HG03565 (cell line): ENCODE results near the gene GIGYF2.

Experiments
- ATAC-seq: cut with Tn5 transposase; IDR thresholded peaks from one replicate; pipeline ENCODE4 v1.9.1; 2021; ENCODE audit warnings: mild to moderate bottlenecking, moderate library complexity; ENCODE audit not compliant: unreplicated experiment

Gene GIGYF2

DNA sequence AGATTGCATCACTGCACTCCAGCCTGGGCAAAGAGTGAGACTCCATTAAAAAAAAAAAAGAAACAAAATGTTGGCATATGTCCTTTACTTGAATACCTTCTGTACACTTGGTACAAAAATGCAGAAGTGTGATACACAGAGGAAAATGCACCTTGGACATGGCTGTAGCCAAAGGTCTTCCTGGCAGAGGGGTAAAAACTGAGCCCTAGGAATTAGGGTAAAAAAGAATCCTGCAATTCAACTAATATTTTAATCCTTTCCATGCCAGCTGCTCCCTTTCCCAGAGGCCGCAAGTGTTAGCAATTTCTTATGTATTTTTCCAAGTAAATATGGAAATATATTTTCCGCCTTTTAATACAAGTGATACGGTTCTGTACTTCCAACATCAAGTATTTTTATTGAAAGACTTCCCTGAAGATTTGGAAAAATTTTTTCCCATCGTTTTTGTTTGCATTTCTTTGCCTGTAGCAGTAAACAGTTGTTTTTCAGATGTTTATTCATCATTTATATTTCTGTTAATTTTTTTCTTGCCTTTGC is 53.1 kb downstream of the GIGYF2 start:
- no peak for ATAC-seq

DNA sequence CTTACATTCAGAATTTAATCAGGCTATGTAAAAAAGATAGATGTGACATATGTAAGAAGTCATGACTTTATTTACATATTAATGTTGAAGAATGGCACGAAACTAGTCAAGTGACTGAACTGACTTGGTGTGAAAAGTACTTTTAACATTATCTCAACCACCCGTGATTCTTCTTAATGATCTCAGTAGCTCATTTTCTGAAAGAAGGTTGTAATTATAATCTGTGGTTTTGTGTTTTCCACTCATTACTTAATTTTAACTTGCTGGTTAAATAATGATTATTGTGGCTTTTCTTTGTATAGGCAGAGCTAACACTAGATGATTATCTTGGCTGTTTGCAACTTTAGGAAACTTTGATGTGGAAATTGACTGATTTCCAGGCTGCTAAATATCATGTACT is 60.8 kb downstream of the GIGYF2 start:
- ATAC-seq, result no peak

DNA sequence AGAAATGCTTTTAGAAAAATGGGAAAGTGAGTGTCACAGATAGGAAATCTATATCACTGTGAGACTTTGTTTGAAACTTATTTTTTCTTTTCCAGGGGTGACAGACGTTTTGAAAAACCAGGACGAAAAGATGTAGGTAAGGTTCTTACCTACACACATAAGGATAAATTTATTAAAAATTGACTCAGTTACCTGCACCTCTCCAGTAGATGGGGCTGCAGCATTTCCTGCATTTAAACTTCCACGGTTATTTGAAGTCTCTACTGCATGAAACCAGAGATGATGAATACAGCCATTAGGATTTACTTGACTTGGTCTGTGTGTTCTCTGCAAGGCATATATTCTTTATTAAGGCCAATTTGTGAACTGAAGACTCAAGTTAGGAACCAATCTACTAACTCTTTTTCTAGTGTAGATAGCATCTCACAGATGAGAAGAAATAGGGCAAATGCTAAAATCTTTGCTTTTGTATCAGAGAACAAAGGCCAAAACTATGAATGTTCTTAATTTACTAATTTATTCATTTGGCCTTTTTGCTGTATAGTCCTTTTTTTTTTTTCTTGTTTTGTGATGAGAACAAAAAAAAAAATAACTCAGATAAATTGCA is 64.3 kb downstream of the GIGYF2 start:
- ATAC-seq, result no peak

DNA sequence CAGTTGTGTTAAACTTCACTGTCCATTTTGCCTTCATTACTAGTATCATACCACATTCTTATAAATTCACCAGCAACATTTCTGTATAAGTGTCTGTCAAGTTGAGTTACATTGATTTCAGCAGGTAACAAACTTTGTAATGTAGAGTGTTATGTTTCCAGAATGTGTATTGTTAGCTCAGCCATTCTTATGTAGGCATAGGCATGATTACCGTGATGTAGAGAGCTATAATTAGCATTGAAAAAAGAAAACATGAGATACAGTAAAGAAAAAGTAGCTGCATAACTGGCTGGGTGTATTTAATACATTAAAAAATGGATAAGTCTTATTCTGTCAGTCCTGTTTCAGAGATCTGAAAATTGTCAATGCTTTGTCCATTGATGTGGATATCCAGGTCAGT is 70.7 kb downstream of the GIGYF2 start:
- ATAC-seq, result no peak

DNA sequence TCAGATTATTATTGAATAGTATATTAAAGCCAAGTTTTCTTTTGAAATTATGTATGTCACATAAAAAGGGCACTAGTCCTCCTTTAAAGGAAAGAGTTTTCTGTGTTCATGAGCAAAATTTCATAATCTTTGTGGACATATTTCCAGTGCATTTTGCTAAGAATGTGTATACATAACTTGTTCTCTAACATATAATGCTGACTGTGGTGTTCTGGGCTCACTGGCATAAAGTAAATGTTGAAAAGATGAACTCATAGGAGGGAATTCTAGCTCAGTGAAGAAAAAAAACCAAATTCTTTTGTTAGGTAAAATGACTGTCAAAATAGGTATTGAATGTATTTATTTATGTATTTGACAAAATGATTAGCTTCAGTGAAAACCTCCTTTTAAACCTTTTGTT is 73.1 kb downstream of the GIGYF2 start:
- ATAC-seq, result no peak

DNA sequence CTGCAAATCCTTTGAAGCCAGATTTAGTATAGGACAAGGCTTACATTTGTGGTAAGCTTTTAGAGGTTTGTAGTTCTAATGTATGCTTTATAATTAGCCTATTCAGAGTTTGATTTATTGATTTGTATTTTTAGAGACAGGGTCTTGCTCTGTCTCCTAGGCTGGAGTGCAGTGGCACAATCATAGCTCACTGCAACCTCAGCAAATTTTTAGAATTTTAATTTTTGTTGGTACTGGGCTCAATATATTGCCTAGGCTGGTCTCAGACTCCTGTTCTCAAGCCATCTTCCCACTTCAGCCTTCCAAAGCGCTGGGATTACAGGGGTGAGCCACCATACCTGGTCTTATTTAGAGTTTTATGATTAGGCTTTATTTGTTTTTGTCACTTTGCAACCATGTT is 74.7 kb downstream of the GIGYF2 start:
- no peak for ATAC-seq

DNA sequence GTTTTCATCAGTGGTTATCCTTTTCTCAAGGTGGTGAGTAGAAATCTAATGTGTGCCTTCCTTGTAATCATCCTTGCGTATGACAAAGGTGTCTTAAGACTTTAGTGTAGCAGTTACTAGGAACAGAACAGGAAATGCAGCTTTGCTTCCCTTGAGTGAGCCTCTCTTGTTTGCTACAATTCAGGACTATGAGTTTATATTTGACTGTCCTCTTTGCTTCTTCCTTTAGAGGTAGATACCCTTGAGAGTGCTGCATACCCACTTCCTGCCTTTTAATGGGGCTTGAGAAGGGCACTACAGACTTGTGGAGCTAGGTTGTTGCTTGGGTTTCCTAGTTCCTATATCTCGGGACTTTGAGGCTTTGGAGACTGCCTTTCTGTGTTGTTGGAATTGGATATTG is 75.4 kb downstream of the GIGYF2 start:
- peak; percentile 57 for ATAC-seq

DNA sequence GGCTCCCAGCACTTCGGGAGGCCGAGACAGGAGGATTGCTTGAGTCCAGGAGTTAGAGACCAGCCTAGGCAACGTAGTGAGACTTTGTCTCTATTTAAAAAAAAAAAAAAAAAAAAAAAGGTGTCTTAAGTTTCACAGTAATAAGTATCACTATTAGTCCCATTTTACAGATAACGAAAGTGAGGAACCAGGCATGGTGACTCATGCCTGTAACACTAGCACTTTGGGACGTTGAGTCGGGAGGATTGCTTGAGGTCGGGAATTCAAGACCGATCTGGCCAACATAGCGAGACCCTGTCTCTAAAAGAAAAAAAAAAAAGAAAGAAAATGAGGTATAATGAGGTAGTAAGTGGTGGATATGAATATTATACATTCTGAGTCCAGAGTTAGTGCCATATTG is 76.7 kb downstream of the GIGYF2 start:
- ATAC-seq, result no peak

DNA sequence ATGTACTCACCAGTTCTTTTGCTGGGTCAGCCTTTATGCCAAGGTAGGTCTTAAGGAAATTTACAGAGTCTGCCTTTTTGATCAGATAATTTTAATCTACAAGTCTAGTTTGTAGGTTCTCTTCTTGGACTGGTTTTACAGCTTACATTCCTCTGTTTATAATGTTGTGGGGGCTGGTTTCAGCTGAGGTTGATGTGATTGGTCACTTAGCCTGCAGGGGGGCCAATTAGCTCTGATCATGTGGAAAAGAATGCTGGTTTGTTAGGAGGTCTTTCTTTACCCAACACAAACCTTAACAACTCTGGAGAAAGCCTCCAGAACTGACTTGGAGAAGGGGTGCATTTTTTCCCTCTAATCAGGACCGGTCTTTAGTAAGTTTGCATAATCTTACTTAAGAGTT is 79.3 kb downstream of the GIGYF2 start, which contains the start of gene KCNJ13:
Gene KCNJ13, minus strand, starts transcription at position 131 of the 400 bp plus-strand sequence. CDS start 5,203 bp downstream, outside the sequence.
- no peak for ATAC-seq

DNA sequence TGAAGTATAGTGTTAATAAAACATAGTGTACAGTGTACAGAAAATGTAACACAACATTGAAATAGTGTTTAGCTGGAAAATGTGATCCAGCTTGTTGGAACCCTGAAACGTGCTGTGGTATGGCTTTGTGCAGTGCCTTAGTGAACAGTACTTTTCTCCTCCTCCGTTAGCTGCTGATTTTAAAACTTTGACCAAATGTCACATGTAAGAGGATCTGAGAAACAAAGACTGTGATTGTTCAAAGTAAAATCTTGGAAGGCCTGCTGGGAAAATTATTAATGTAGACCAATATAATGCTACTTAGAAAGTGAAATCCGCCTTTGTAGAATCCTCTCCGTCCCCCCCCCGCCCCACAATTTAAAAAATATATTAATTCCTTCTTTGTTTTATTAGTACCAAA is 80.1 kb downstream of the GIGYF2 start:
- ATAC-seq, result no peak

DNA sequence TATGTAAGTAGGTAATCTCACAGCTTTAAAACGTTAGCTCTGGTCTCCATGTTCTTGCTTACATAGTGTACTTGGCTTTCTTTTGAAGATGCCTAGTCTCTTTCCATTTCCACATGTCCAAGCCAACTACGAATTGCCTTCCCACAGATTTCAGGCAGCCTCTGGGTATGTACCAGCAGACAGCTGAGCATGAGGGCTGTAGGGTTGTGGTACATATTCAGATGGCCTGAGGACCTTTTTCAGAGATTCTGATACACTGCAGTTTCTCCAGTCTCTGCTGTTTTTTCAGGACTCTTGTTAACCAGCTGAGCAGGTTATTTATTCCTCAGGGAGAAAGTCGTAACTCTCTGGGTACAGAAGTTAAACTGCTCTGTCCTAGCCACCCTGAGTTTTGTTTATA is 82.3 kb downstream of the GIGYF2 start:
- no peak for ATAC-seq

DNA sequence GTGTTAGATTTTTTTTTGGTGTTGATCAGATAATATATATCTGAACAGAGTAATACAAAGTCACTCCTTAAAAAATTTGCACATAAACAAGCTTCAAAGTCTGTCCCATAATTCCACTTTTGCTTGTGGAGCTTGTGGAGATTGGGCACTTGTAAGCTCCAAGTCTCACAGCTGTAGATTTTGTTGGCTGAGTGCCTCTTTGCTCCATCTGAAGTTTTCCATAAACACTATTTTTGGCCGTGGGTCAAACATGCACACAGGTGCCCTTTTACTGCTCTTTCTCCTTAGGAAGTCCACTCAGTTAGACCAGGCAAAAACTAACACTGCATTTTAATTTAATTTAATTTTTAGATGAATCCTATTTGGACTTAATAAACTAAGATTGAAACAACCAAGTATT is 82.8 kb downstream of the GIGYF2 start:
- no peak for ATAC-seq

DNA sequence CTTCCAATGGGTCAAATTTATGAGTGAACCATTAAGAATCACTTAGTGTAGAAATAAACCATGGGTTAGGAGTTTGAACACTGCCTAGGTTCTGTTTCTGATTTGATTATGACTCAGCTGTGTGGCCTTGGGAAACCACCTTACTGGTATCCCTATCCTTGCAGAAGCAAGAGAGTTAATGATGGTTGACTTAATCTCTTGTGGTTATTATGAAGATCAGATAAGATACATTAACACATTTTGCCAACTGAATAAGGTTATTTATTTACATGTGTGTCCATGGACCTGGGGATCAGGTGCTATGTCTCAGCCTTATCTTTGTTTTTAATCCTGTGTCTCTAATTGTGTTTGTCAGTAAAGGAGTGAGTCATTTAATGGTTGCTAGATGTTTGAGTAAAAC is 84.6 kb downstream of the GIGYF2 start:
- peak; percentile 97 for ATAC-seq

DNA sequence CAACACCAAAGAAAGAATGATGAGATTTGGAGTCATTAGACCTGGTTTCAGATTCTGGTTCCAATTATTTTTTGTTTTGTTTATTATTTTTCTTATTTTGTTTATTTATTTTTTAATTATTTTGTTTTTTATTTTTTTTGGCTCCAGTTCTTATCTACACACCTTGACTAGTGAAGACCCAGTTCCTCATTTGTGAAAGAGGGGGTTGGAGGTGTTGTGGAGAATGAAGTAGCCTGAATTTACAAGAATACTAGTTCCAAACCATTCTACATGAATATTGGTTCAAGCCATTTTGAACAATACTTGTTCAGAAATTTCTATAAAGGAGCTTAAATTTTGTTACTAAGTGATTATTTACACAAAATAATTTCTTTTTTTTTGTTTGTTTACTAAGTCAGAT is 86.1 kb downstream of the GIGYF2 start:
- ATAC-seq, result no peak

DNA sequence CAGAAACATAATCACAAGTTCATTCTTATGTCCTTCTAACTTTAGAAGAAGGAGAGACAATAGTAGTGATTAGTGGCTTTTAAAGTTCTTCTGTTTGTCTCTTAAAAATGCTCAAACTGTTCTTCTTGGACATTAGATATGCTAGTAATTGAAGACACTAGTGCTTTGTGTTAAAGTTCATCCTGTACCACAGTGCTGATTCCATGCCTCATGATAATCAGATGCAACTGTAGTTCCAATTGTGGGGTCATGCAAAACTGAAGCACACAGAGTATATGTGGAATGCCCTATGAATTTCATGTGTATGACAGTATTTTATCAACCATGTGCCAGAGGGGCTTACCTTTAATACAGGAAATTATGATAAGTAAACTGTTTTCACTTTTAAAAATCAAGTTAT is 90.7 kb downstream of the GIGYF2 start:
- no peak for ATAC-seq

DNA sequence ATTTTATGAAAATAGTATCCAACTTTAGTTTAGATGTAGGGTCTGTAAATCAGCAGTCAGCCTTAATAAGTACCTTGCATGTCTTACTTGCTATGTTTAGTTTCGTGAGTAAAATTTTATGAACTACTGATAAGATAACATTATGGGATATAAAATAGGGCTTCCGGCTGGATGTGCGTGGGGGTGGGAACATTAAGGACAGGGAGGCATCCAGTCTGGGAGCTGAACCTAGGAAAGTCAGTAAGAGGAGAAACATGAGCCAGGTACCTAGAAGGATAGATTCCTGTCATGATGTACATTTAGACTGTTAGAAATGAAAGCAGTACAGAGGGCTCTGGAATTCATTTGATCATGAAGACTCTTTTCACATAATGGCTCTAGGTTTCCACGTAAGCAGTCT is 92.0 kb downstream of the GIGYF2 start:
- ATAC-seq, result no peak

DNA sequence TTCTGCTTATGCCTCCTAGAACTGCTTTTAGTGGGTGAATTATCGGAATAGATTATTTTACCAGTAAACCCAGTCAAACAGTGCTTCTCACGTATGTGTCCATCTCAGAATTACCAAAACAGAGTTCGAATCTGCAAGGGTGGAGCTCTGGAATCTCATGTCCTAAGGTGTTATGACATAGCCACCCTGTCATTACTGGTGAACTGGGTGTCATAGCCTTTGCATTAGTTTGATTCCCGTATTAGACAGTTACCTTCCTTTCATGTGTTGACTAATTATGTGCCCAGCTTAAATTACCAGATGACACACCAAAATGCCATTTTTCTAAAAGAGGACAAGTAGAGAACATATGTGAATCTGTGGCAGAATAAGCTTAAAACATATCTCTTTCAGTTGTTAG is 94.4 kb downstream of the GIGYF2 start:
- ATAC-seq, result no peak

DNA sequence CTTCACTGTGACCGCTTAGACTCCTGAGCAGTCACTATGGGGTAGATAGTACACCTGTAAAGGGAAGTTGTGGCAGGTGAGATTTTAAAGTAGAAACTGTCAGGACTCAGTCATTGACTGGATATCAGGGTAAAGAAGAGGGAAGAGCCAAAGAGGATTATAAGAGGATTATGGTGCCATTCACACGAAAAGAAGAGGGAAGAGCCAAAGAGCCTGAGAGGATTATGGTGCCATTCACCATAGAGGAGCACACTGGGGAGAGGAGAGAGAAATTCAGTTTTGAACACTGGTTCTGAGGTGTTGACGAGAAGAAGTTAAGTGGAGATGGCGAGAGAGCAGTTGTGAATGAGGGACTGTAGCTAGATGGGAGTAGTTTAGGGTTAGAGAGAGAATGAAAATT is 96.1 kb downstream of the GIGYF2 start:
- ATAC-seq, result no peak

DNA sequence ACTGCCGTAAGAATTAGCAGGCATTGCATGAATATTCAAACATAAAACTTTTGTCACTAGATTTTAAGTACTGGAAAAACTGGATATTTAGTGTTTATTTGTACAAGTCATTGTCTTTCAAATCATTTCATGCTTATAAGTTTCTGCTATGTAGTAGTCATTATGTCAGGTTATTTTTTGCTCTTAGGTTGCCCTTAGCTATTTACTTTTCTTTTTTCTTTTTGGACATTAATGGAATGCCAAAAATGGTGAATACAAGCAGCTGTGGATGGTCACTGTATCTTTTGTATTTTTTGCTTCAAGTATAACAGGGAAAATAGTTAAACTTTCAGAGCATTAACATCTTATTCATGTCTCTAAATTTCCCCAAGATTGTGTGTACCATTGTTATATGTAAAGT is 97.8 kb downstream of the GIGYF2 start:
- ATAC-seq, result no peak

DNA sequence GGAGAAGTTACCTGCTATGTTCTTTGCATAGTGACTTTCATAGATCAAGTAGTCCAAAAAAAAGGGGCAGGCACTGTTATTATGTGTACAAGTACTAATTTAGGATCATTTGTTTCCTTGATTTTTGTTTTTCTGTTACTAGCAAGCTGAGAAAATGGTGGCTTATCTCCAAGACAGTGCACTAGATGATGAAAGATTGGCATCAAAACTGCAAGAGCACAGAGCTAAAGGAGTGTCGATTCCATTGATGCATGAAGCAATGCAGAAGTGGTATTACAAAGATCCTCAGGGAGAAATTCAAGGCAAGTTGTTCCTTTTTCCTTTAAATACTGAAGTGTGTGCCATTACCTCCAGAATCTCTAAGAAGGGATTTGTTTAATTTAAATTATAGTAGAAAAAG is 98.8 kb downstream of the GIGYF2 start:
- no peak for ATAC-seq

DNA sequence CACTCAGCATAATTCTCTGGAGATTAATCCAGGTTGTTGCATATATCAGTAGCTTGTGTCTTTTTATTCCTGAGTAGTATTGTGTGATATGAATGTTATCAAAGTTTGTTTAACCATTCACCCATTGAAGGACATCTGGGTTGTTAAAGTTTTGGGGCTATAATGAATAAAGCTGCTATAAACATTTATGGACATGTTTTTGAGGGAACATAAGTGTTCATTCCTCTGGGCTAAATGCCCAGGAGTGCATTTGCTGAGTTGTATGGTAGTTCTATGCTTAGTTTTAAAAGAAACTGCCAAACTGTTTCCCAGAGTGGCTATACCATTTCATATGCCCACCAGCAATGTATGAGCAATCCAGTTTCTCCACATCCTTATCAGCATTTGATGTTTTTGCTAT is 101.1 kb downstream of the GIGYF2 start:
- no peak for ATAC-seq

DNA sequence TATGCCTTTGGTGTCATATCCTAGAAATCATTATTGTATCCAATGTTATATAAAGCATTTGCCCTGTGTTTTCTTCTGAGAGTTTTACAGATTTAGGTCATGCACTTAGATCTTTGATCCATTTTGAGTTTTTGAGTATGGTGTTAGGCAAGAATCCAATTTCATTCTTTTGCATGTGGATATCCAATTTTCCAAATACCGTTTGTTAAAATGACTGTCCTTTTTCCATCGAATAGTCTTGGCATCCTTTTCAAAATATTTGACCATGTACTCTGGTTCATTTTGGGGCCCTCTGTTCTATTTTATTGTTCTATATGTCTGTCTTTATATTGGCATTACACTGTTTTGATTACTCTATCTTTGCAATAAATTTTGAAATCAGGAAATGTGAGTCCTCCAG is 103.0 kb downstream of the GIGYF2 start:
- ATAC-seq, result no peak

DNA sequence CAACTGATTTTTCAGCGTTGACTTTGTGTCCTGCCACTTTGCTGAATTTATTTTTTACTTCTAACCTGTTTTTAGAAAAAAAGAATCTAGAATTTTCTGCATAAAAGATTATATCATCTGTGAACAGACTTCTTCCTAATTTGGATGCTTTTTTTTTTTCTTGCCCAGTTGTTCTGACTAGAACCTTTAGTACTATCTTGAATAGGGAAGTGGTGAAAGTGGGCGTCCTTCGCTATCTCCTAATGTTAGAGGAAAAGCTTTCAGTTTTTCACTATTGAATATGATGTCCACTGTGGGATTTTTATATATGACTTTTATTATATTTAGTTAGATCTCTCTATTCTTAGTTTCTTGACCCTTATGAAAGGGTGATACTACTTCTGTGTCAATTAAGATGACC is 105.0 kb downstream of the GIGYF2 start:
- ATAC-seq, result no peak
